Panc1 (cell line): ENCODE data around the gene TRIM44. TPM values are rescaled to one million over a fixed set of nuclear protein-coding genes. Genes with fewer than 3 reads are reported as not detected.

ENCODE experiments used
- ATAC-seq: fragments of 200-7000 bp; cut with Tn5 transposase; 2 replicates; pipeline ENCODE4 v1.9.1; 2020; ENCODE audit warnings: mild to moderate bottlenecking, moderate library complexity
- BruUV-seq: library from RNA; stranded (reverse); fragments of 400-500 nt; replicated peaks from 2 replicates; lab custom pipeline; 2021; lab: Mats Ljungman, UMichigan
- CTCF ChIA-PET: fragments of 300-600 bp; sonication (Branson Sonifier 250); formaldehyde crosslinking; loops from one replicate; lab custom pipeline; 2022; ENCODE audit warnings: antibody characterized with exemption; lab: Charles Lee
- POLR2A ChIA-PET: fragments of 300-600 bp; sonication (Branson Sonifier 250); formaldehyde crosslinking; loops from one replicate; lab custom pipeline; 2022; ENCODE audit warnings: antibody characterized with exemption; lab: Charles Lee
- DNase-seq: peaks from one replicate; pipeline ENCODE4 v3.0.0-alpha.2; 2010; ENCODE audit warnings: low read depth, low spot score
- H3K27ac ChIP-seq: 2 replicates; pipeline ENCODE4 v1.5.1; 2011; ENCODE audit warnings: mild to moderate bottlenecking, low read length, inconsistent platforms
- H3K27me3 ChIP-seq: fragments of 200-500 bp; sonication (Bioruptor generic); 2 replicates; pipeline ENCODE4 v1.6.0; 2014; ENCODE audit warnings: low read length, inconsistent platforms; ENCODE audit not compliant: control insufficient read depth, insufficient read depth
- H3K36me3 ChIP-seq: fragments of 200-500 bp; sonication (Bioruptor generic); 2 replicates; pipeline ENCODE4 v1.5.1; 2014; ENCODE audit warnings: inconsistent platforms, mild to moderate bottlenecking, low read length, moderate library complexity; ENCODE audit not compliant: control insufficient read depth, insufficient read depth
- H3K4me1 ChIP-seq: 2 replicates; pipeline ENCODE4 v1.5.1; 2011; ENCODE audit warnings: inconsistent platforms, mild to moderate bottlenecking, low read length, moderate library complexity; ENCODE audit not compliant: control insufficient read depth, insufficient read depth
- H3K4me3 ChIP-seq, 2 experiments: 2 replicates each; pipeline ENCODE4 v1.5.1; 2011 to 2012; ENCODE audit warnings: low read depth in 2 of 2, low read length in 2 of 2, mild to moderate bottlenecking in 2 of 2, inconsistent platforms in 1 of 2, moderate library complexity in 1 of 2
- H3K9me3 ChIP-seq: fragments of 200-500 bp; sonication (Bioruptor generic); 2 replicates; pipeline ENCODE4 v1.5.1; 2014; ENCODE audit warnings: low read depth, mild to moderate bottlenecking, inconsistent platforms, low read length, moderate library complexity; ENCODE audit not compliant: control insufficient read depth, insufficient read depth
- CTCF ChIP-seq: fragments of 450-650 bp; IDR thresholded peaks from 2 replicates; pipeline ENCODE4 v1.5.1; 2017; ENCODE audit warnings: mild to moderate bottlenecking
- POLR2AphosphoS5 ChIP-seq: IDR thresholded peaks from 2 replicates; pipeline ENCODE4 v1.6.1; 2012; ENCODE audit warnings: mild to moderate bottlenecking, low read depth, low read length, moderate library complexity
- REST ChIP-seq, 2 experiments: IDR thresholded peaks; 2 replicates each; pipeline ENCODE4 v1.6.1; 2011 to 2012; ENCODE audit warnings: low read depth in 2 of 2, control low read depth in 1 of 2, low read length in 1 of 2, mild to moderate bottlenecking in 1 of 2, moderate library complexity in 1 of 2; ENCODE audit not compliant: insufficient read depth in 1 of 2
- SIN3A ChIP-seq: IDR thresholded peaks from 2 replicates; pipeline ENCODE4 v1.6.1; 2012; ENCODE audit warnings: low read depth, mild to moderate bottlenecking, low read length, moderate library complexity, borderline replicate concordance; ENCODE audit not compliant: insufficient read depth
- TCF7L2 ChIP-seq: IDR thresholded peaks from 2 replicates; pipeline ENCODE4 v1.6.1; 2011; ENCODE audit warnings: mild to moderate bottlenecking, low read depth, low read length, inconsistent platforms
- in situ Hi-C: cut with HindIII; loops from 2 replicates; pipeline ENCODE4 v1.10.0; 2016; ENCODE audit warnings: low sequenced_read_pairs, low pct_unique_long_range_greater_than_20kb
- intact Hi-C: fragments of 100-400 bp; cut with micrococcal nuclease; formaldehyde crosslinking; loops from one replicate; pipeline ENCODE4 v1.10.0; 2022; ENCODE audit not compliant: unreplicated experiment
- total RNA-seq: library from RNA; stranded (reverse); gene quantifications from one replicate; pipeline ENCODE4 v1.2.1, GENCODE V29; 2021; ENCODE audit not compliant: unreplicated experiment

The TRIM44 gene
- total RNA-seq, 1 experiment from 2014 or later = 80.3 TPM

- no peak overlapping the region for H3K27ac ChIP-seq
- H3K4me1 ChIP-seq = no peaks in the 10 kb centered on the region
- no peaks in the 10 kb centered on the region; the same call in 1 of the 2 replicates for H3K27me3 ChIP-seq
- ATAC-seq = no peak
- no peak for DNase-seq
- TF ChIP-seq TCF7L2 = no peak
- no peak for TF ChIP-seq CTCF
- TF ChIP-seq SIN3A = no peak
- TF ChIP-seq POLR2AphosphoS5 = no peak
- TF ChIP-seq REST (IDR thresholded peaks at IDR 0.05; ENCODE audit: insufficient read depth in 1 of 2, low read depth in 2 of 2, low read length in 1 of 2) = no peak
- BruUV-seq = no TSS peak
- H3K4me3 ChIP-seq = no peak overlapping the region
- intact Hi-C loops = no loop called here
- ChIA-PET CTCF (no interaction called here), POLR2A (no interaction called here)
- H3K9me3 ChIP-seq = no peaks in the 10 kb centered on the region
- in situ Hi-C loops = no loop called here
- H3K36me3 ChIP-seq = no peaks in the 10 kb centered on the region
Measured at GRCh38 chr11:35850191-35850590, 187.6 kb downstream of the TRIM44 start.

GRCh38 chr11:35851342-35851741, 188.8 kb downstream of the TRIM44 start:
- intact Hi-C loops = no loop called here
- Histone ChIP-seq H3K9me3 (no peaks in the 10 kb centered on the region), H3K27ac (no peak overlapping the region), H3K4me3 (no peak overlapping the region), H3K4me1 (no peaks in the 10 kb centered on the region), H3K36me3 (no peaks in the 10 kb centered on the region), H3K27me3 (no peaks in the 10 kb centered on the region; the same call in 1 of the 2 replicates)
- no TSS peak for BruUV-seq
- POLR2A ChIA-PET = no interaction called here
- CTCF ChIA-PET = no interaction called here
- DNase-seq (no peak), ATAC-seq (no peak)
- TF ChIP-seq TCF7L2 (no peak), REST (IDR thresholded peaks at IDR 0.05; ENCODE audit: insufficient read depth in 1 of 2, low read depth in 2 of 2, low read length in 1 of 2) (no peak), POLR2AphosphoS5 (no peak), SIN3A (no peak), CTCF (no peak)
- in situ Hi-C loops = no loop called here
